ENCODE results near the gene NCL.

The NCL gene

GRCh38 chr2:231463698-231464575 is at the start of gene NCL:
TSS of gene NCL (minus strand) at chr2:231464484. CDS start at chr2:231464353, 131 bp downstream.
- TF ChIP-seq, protein P1, sequence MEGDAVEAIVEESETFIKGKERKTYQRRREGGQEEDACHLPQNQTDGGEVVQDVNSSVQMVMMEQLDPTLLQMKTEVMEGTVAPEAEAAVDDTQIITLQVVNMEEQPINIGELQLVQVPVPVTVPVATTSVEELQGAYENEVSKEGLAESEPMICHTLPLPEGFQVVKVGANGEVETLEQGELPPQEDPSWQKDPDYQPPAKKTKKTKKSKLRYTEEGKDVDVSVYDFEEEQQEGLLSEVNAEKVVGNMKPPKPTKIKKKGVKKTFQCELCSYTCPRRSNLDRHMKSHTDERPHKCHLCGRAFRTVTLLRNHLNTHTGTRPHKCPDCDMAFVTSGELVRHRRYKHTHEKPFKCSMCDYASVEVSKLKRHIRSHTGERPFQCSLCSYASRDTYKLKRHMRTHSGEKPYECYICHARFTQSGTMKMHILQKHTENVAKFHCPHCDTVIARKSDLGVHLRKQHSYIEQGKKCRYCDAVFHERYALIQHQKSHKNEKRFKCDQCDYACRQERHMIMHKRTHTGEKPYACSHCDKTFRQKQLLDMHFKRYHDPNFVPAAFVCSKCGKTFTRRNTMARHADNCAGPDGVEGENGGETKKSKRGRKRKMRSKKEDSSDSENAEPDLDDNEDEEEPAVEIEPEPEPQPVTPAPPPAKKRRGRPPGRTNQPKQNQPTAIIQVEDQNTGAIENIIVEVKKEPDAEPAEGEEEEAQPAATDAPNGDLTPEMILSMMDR (IDR thresholded peaks at IDR 0.05; ENCODE audit: insufficient read depth, low read length, missing control alignments) = no peak
- peak; percentile 82 for DNase-seq (ENCODE audit: low read depth, low spot score)
- POLR2A ChIA-PET = interaction anchor here (0.6 to 2.8 kb wide), 22 partner anchors 10 to 735 kb away, joined by 3 to 56 read pairs (median 4); partner anchors contain the start of gene PTMA
- CTCF ChIA-PET = interaction anchor here (0.9 to 10.1 kb wide), 8 partner anchors 12 to 237 kb away, joined by 3 to 97 read pairs (median 4); no protein-coding TSS in a partner anchor
- H3K4me3 ChIP-seq (ENCODE audit: low read depth, low read length) = peak within 1 kb of the TSS; percentile 97

GRCh38 chr2:231513746-231514224 is 49.5 kb upstream of the NCL start:
- H3K4me3 ChIP-seq (ENCODE audit: low read depth, low read length) = peak overlapping the region; percentile 89
- ChIA-PET CTCF (interaction anchor here (2.1 kb wide), 1 partner anchor 88 kb away, joined by 6 read pairs; no protein-coding TSS in a partner anchor), POLR2A (interaction anchor here (0.6 to 1.1 kb wide), 4 partner anchors 8 to 92 kb away, joined by 3 to 5 read pairs (median 3); partner anchors contain the start of gene NCL)
- TF ChIP-seq, protein P1 (IDR thresholded peaks at IDR 0.05; ENCODE audit: insufficient read depth, low read length, missing control alignments) = no peak
- no peak for DNase-seq (ENCODE audit: low read depth, low spot score)

DNA sequence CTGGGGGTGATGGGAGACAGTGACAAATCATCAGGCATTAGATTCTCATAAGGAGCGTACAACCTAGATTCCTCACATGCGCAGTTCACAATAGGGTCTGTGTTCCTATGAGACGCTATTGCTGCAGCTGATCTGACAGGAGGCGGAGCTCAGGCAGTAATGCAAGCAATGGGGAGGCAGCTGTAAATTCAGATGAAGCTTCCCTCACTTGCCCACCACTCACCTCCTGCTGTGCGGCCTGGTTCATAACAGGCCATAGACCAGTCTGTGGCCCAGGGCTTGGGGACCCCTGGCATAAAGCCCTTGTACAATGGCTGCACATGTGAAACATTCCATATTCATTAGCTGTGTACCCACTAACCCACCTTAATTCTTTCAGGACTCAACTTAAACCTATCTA is 47.9 kb upstream of the NCL start:
- ChIA-PET CTCF (interaction anchor here (0.9 to 2.6 kb wide), 3 partner anchors 12 to 89 kb away, joined by 3 to 19 read pairs (median 3); no protein-coding TSS in a partner anchor), POLR2A (interaction anchor here (0.8 kb wide), 1 partner anchor 29 kb away, joined by 3 read pairs; no protein-coding TSS in a partner anchor)
- DNase-seq (ENCODE audit: low read depth, low spot score) = no peak
- no peak overlapping the region for H3K4me3 ChIP-seq (ENCODE audit: low read depth, low read length)
- TF ChIP-seq, protein P1 (IDR thresholded peaks at IDR 0.05; ENCODE audit: insufficient read depth, low read length, missing control alignments) = no peak

GRCh38 chr2:231503766-231504165 is 39.5 kb upstream of the NCL start:
- CTCF ChIA-PET = interaction anchor here (2.6 kb wide), 1 partner anchor 13 kb away, joined by 8 read pairs; no protein-coding TSS in a partner anchor
- TF ChIP-seq, protein P1 (IDR thresholded peaks at IDR 0.05; ENCODE audit: insufficient read depth, low read length, missing control alignments) = no peak
- POLR2A ChIA-PET = no interaction called here
- DNase-seq (ENCODE audit: low read depth, low spot score) = no peak
- H3K4me3 ChIP-seq (ENCODE audit: low read depth, low read length) = no peak overlapping the region

DNA sequence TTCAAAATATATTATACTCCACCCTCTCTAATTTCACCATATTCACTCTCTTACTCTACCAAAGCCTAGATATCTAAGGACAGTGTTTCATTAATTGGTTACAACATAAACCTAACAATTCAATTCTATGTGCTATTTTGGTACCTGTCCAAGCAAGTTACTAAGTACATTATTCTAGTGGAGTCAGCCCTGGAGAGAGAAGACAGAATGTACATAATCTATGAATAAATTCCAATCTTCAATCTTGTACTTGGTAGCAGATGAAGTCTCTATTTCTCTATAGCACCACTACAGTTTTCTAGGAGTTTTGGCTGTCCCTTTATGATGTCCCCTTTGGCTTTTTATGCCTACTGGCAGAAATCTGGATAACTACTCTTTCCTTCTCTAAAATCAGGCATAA is 38.3 kb upstream of the NCL start:
- TF ChIP-seq, protein P1 (IDR thresholded peaks at IDR 0.05; ENCODE audit: insufficient read depth, low read length, missing control alignments) = no peak
- CTCF ChIA-PET = interaction anchor here (1.0 kb wide), 1 partner anchor 20 kb away, joined by 5 read pairs; no protein-coding TSS in a partner anchor
- no peak for DNase-seq (ENCODE audit: low read depth, low spot score)
- POLR2A ChIA-PET = no interaction called here
- H3K4me3 ChIP-seq (ENCODE audit: low read depth, low read length) = no peak overlapping the region

DNA sequence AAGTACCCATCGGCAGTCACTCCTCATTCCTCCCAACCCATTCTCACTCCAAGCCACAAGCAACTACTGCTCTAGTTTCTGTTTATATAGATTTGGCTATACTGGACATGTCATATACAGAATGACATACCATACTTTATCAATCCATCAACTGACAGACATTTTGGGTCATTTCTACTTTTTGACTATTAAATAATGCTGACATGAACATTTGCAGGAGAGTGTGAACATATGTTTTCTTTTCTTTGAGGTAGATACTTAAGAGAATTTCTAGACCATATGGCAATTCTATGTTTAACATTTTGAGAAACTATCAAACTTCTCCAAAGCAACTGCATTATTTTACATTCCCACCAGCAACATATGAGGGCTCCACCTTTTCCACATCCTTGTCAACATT is 33.4 kb upstream of the NCL start:
- TF ChIP-seq, protein P1 (IDR thresholded peaks at IDR 0.05; ENCODE audit: insufficient read depth, low read length, missing control alignments) = no peak
- CTCF ChIA-PET = interaction anchor here (0.6 to 2.4 kb wide), 2 partner anchors 15 to 17 kb away, joined by 3 to 15 read pairs; no protein-coding TSS in a partner anchor
- DNase-seq (ENCODE audit: low read depth, low spot score) = no peak
- no peak overlapping the region for H3K4me3 ChIP-seq (ENCODE audit: low read depth, low read length)
- POLR2A ChIA-PET = no interaction called here

Measured in AG04449 (cell line).